ENCODE measurements around the gene CERS6. TPM values are rescaled to one million over a fixed set of nuclear protein-coding genes. Genes with fewer than 3 reads are reported as not detected.

The CERS6 gene
- polyA plus RNA-seq, 1 donor from 2014 or later: 59.3 TPM

DNA sequence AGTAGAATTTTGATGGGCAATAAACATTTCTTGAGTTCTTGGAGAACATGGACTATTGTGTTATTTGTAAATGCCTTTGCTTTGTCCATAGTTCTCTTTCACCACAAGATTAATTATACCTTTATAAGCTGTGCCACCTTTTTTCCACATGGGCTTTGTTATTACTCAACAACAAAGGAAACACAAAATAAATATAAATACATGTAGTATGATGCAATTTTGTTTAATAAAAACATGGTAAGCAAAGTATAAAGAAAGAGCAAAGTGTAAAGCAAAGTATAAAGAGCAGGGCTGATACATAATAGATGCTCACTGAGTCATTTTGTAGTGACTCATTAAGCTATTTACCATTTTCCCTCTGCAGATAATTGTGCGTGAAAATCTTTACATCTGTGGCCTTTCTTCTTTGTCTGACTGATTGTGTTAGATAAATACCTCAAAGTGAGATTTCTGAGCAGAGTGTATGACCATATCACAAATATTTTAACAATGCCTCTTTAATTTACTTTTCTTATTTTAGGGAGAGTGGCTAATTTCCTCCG, 80.9 kb downstream of the CERS6 start:
- no peaks in the 10 kb centered on the region for H4K20me1 ChIP-seq (ENCODE audit: insufficient read depth)
- H3F3A ChIP-seq (ENCODE audit: insufficient read depth, low read length, poor library complexity, severe bottlenecking): no peaks in the 10 kb centered on the region
- TF ChIP-seq POLR2AphosphoS5 (IDR thresholded peaks at IDR 0.05) (no peak), SMC3 (conservative IDR thresholded peaks at IDR 0.05; ENCODE audit: poor library complexity) (no peak), MXI1 (conservative IDR thresholded peaks at IDR 0.05; ENCODE audit: poor library complexity, severe bottlenecking) (no peak), TAF1 (IDR thresholded peaks at IDR 0.05; ENCODE audit: low read depth) (no peak), EZH2 (IDR thresholded peaks at IDR 0.05; ENCODE audit: borderline replicate concordance, insufficient read depth, low read length, poor library complexity, severe bottlenecking) (no peak), EP300 (conservative IDR thresholded peaks at IDR 0.05; ENCODE audit: poor library complexity, severe bottlenecking) (no peak), RAD21 (conservative IDR thresholded peaks at IDR 0.05) (no peak)
- TF ChIP-seq, protein P1, sequence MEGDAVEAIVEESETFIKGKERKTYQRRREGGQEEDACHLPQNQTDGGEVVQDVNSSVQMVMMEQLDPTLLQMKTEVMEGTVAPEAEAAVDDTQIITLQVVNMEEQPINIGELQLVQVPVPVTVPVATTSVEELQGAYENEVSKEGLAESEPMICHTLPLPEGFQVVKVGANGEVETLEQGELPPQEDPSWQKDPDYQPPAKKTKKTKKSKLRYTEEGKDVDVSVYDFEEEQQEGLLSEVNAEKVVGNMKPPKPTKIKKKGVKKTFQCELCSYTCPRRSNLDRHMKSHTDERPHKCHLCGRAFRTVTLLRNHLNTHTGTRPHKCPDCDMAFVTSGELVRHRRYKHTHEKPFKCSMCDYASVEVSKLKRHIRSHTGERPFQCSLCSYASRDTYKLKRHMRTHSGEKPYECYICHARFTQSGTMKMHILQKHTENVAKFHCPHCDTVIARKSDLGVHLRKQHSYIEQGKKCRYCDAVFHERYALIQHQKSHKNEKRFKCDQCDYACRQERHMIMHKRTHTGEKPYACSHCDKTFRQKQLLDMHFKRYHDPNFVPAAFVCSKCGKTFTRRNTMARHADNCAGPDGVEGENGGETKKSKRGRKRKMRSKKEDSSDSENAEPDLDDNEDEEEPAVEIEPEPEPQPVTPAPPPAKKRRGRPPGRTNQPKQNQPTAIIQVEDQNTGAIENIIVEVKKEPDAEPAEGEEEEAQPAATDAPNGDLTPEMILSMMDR (IDR thresholded peaks at IDR 0.05; ENCODE audit: poor library complexity, severe bottlenecking): no peak
- TF ChIP-seq, protein P2, sequence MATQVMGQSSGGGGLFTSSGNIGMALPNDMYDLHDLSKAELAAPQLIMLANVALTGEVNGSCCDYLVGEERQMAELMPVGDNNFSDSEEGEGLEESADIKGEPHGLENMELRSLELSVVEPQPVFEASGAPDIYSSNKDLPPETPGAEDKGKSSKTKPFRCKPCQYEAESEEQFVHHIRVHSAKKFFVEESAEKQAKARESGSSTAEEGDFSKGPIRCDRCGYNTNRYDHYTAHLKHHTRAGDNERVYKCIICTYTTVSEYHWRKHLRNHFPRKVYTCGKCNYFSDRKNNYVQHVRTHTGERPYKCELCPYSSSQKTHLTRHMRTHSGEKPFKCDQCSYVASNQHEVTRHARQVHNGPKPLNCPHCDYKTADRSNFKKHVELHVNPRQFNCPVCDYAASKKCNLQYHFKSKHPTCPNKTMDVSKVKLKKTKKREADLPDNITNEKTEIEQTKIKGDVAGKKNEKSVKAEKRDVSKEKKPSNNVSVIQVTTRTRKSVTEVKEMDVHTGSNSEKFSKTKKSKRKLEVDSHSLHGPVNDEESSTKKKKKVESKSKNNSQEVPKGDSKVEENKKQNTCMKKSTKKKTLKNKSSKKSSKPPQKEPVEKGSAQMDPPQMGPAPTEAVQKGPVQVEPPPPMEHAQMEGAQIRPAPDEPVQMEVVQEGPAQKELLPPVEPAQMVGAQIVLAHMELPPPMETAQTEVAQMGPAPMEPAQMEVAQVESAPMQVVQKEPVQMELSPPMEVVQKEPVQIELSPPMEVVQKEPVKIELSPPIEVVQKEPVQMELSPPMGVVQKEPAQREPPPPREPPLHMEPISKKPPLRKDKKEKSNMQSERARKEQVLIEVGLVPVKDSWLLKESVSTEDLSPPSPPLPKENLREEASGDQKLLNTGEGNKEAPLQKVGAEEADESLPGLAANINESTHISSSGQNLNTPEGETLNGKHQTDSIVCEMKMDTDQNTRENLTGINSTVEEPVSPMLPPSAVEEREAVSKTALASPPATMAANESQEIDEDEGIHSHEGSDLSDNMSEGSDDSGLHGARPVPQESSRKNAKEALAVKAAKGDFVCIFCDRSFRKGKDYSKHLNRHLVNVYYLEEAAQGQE (IDR thresholded peaks at IDR 0.05; ENCODE audit: borderline replicate concordance): no peak
- H3K9me3 ChIP-seq (ENCODE audit: low read length): peaks cover 8% of the 10 kb centered on the region
- no peak overlapping the region for H3K4me3 ChIP-seq (ENCODE audit: low read length)
- no peaks in the 10 kb centered on the region for H3K9me2 ChIP-seq (ENCODE audit: insufficient read depth, low read length)
- H2AFZ ChIP-seq (ENCODE audit: low read depth, low read length): no peak overlapping the region
- no peak overlapping the region for H3K9ac ChIP-seq (ENCODE audit: low read length)
- H3K27ac ChIP-seq (ENCODE audit: low read length): no peak overlapping the region
- H3K36me3 ChIP-seq (ENCODE audit: insufficient read depth, low read length): no peaks in the 10 kb centered on the region
- H3K4me2 ChIP-seq (ENCODE audit: low read length): no peak overlapping the region
- H3K27me3 ChIP-seq (ENCODE audit: insufficient read depth, low read depth, low read length): no peaks in the 10 kb centered on the region
- peaks cover 53% of the 10 kb centered on the region for H3K79me2 ChIP-seq (replicated peaks; ENCODE audit: insufficient read depth, low read length)

DNA sequence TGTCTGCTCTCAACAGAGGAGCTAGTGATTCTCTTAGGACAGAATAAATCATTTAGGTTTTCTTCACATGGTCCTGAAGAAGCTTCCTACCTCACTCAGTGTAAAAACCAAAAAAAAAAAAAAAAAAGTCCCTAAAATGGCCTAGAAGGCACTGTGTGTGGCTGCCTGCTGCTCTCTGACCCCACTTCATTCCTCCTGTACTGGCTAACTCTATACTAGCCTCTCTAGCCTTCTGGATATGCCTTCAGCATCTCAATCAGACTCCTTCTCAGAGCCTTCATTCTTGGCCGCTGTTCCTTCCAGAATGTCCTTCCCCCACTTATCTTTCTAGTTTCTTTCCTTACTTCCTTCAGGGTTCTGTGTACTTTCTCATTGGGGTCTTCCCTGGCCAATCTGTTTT, 82.1 kb downstream of the CERS6 start:
- Histone ChIP-seq H3K27me3 (ENCODE audit: insufficient read depth, low read depth, low read length) (no peaks in the 10 kb centered on the region), H2AFZ (ENCODE audit: low read depth, low read length) (no peak overlapping the region), H3K79me2 (replicated peaks; ENCODE audit: insufficient read depth, low read length) (peaks cover 51% of the 10 kb centered on the region), H4K20me1 (ENCODE audit: insufficient read depth) (no peaks in the 10 kb centered on the region), H3K27ac (ENCODE audit: low read length) (no peak overlapping the region), H3K36me3 (ENCODE audit: insufficient read depth, low read length) (no peaks in the 10 kb centered on the region), H3K9ac (ENCODE audit: low read length) (no peak overlapping the region), H3F3A (ENCODE audit: insufficient read depth, low read length, poor library complexity, severe bottlenecking) (no peaks in the 10 kb centered on the region), H3K4me3 (ENCODE audit: low read length) (no peak overlapping the region), H3K9me2 (ENCODE audit: insufficient read depth, low read length) (no peaks in the 10 kb centered on the region), H3K4me2 (ENCODE audit: low read length) (no peak overlapping the region), H3K9me3 (ENCODE audit: low read length) (peaks cover 8% of the 10 kb centered on the region)
- TF ChIP-seq SMC3 (conservative IDR thresholded peaks at IDR 0.05; ENCODE audit: poor library complexity) (no peak), TAF1 (IDR thresholded peaks at IDR 0.05; ENCODE audit: low read depth) (no peak)
